T-helper 2 cell treated with Interferon-gamma antibody and Interleukin-4, amounts not matched to agents 5 μg/mL and 100 μg/mL, for 36 hours (primary cell): ENCODE measurements around the gene BBIP1.

Experiments
- DNase-seq: peaks from one replicate; pipeline ENCODE4 v3.0.0; 2021; ENCODE audit warnings: low spot score
- H3K27ac Mint-ChIP-seq: one replicate; pipeline ENCODE4 v1.8.0; 2021; ENCODE audit warnings: mild to moderate bottlenecking, mixed read lengths
- H3K27me3 Mint-ChIP-seq: one replicate; pipeline ENCODE4 v1.8.0; 2021; ENCODE audit warnings: low read depth, mixed read lengths
- H3K36me3 Mint-ChIP-seq: one replicate; pipeline ENCODE4 v1.8.0; 2021; ENCODE audit warnings: low read depth, mixed read lengths
- H3K4me1 Mint-ChIP-seq: one replicate; pipeline ENCODE4 v1.8.0; 2021; ENCODE audit warnings: low read depth, mixed read lengths
- H3K4me3 Mint-ChIP-seq: one replicate; pipeline ENCODE4 v1.8.0; 2022; ENCODE audit warnings: mild to moderate bottlenecking, moderate library complexity, mixed read lengths
- H3K9me3 Mint-ChIP-seq: one replicate; pipeline ENCODE4 v1.8.0; 2021; ENCODE audit warnings: mixed read lengths

Gene BBIP1

GRCh38 chr10:110883924-110884323, 35.1 kb downstream of the BBIP1 start:
- H3K27ac Mint-ChIP-seq = peak overlapping the region; percentile 50
- peaks cover 49% of the 10 kb centered on the region for H3K36me3 Mint-ChIP-seq
- peaks cover 36% of the 10 kb centered on the region for H3K4me1 Mint-ChIP-seq
- no peaks in the 10 kb centered on the region for H3K9me3 Mint-ChIP-seq
- no peaks in the 10 kb centered on the region for H3K27me3 Mint-ChIP-seq
- peak overlapping the region; percentile 77 for H3K4me3 Mint-ChIP-seq
- no peak for DNase-seq

- Mint-ChIP-seq H3K36me3 (peaks cover 54% of the 10 kb centered on the region), H3K27me3 (no peaks in the 10 kb centered on the region), H3K4me3 (no peak overlapping the region), H3K9me3 (no peaks in the 10 kb centered on the region), H3K4me1 (peaks cover 35% of the 10 kb centered on the region), H3K27ac (no peak overlapping the region)
- DNase-seq = no peak
These were observed 37.1 kb downstream of the BBIP1 start for GRCh38 chr10:110881905-110882304.

- DNase-seq = no peak
- H3K27ac Mint-ChIP-seq = no peak overlapping the region
- no peak overlapping the region for H3K4me3 Mint-ChIP-seq
- H3K4me1 Mint-ChIP-seq = peaks cover 34% of the 10 kb centered on the region
- H3K36me3 Mint-ChIP-seq = peaks cover 54% of the 10 kb centered on the region
- no peaks in the 10 kb centered on the region for H3K27me3 Mint-ChIP-seq
- no peaks in the 10 kb centered on the region for H3K9me3 Mint-ChIP-seq
These were observed 37.7 kb downstream of the BBIP1 start for GRCh38 chr10:110881247-110881646.

- H3K27me3 Mint-ChIP-seq = no peaks in the 10 kb centered on the region
- no peak overlapping the region for H3K4me3 Mint-ChIP-seq
- peaks cover 34% of the 10 kb centered on the region for H3K4me1 Mint-ChIP-seq
- DNase-seq = no peak
- peaks cover 54% of the 10 kb centered on the region for H3K36me3 Mint-ChIP-seq
- no peaks in the 10 kb centered on the region for H3K9me3 Mint-ChIP-seq
- no peak overlapping the region for H3K27ac Mint-ChIP-seq
These were observed 39.0 kb downstream of the BBIP1 start for GRCh38 chr10:110880012-110880411.

GRCh38 chr10:110876788-110877187, 42.2 kb downstream of the BBIP1 start:
- H3K27me3 Mint-ChIP-seq = no peaks in the 10 kb centered on the region
- no peak for DNase-seq

GRCh38 chr10:110876000-110876399, 43.0 kb downstream of the BBIP1 start:
- Mint-ChIP-seq H3K27me3 (no peaks in the 10 kb centered on the region), H3K27ac (no peak overlapping the region), H3K9me3 (no peaks in the 10 kb centered on the region), H3K36me3 (peaks cover 27% of the 10 kb centered on the region), H3K4me1 (peaks cover 28% of the 10 kb centered on the region), H3K4me3 (no peak overlapping the region)
- no peak for DNase-seq

More at GRCh38 chr10:110876788-110877187, 42.2 kb downstream of the BBIP1 start:
- Mint-ChIP-seq H3K9me3 (no peaks in the 10 kb centered on the region), H3K4me1 (peaks cover 27% of the 10 kb centered on the region), H3K27ac (no peak overlapping the region), H3K4me3 (no peak overlapping the region), H3K36me3 (peaks cover 31% of the 10 kb centered on the region)

GRCh38 chr10:110873951-110874350, 45.0 kb downstream of the BBIP1 start:
- Mint-ChIP-seq H3K36me3 (peaks cover 25% of the 10 kb centered on the region), H3K9me3 (no peaks in the 10 kb centered on the region), H3K27me3 (no peaks in the 10 kb centered on the region), H3K4me1 (peaks cover 42% of the 10 kb centered on the region), H3K27ac (peak overlapping the region; percentile 79), H3K4me3 (peak overlapping the region; percentile 82)
- no peak for DNase-seq

- peaks cover 22% of the 10 kb centered on the region for H3K36me3 Mint-ChIP-seq
- peak overlapping the region; percentile 91 for H3K4me3 Mint-ChIP-seq
- no peaks in the 10 kb centered on the region for H3K9me3 Mint-ChIP-seq
- H3K27ac Mint-ChIP-seq = peak overlapping the region; percentile 98
- H3K27me3 Mint-ChIP-seq = no peaks in the 10 kb centered on the region
- no peak for DNase-seq
- peaks cover 45% of the 10 kb centered on the region for H3K4me1 Mint-ChIP-seq
These were observed 45.7 kb downstream of the BBIP1 start for GRCh38 chr10:110872984-110873923.

GRCh38 chr10:110872145-110872983, 46.6 kb downstream of the BBIP1 start:
- H3K4me3 Mint-ChIP-seq = peak overlapping the region; percentile 91
- H3K4me1 Mint-ChIP-seq = peaks cover 51% of the 10 kb centered on the region
- H3K27me3 Mint-ChIP-seq = no peaks in the 10 kb centered on the region
- peaks cover 13% of the 10 kb centered on the region for H3K36me3 Mint-ChIP-seq
- H3K27ac Mint-ChIP-seq = peak overlapping the region; percentile 98
- no peaks in the 10 kb centered on the region for H3K9me3 Mint-ChIP-seq
- DNase-seq = peak; percentile 73

GRCh38 chr10:110871298-110872084, 47.5 kb downstream of the BBIP1 start, which contains the start of gene PDCD4:
PDCD4 (plus strand) TSS chr10:110871928; CDS start chr10:110876028, 4,100 bp downstream.
- Mint-ChIP-seq H3K36me3 (peaks cover 10% of the 10 kb centered on the region), H3K9me3 (no peaks in the 10 kb centered on the region), H3K4me1 (peaks cover 56% of the 10 kb centered on the region), H3K27ac (peak within 1 kb of the TSS; percentile 99), H3K27me3 (no peaks in the 10 kb centered on the region), H3K4me3 (peak within 1 kb of the TSS; percentile 97)
- DNase-seq = peak; percentile 96

GRCh38 chr10:110870823-110871297, 48.1 kb downstream of the BBIP1 start:
- Mint-ChIP-seq H3K4me1 (peaks cover 63% of the 10 kb centered on the region), H3K27me3 (no peaks in the 10 kb centered on the region)
- DNase-seq = no peak

GRCh38 chr10:110868981-110869380, 50.0 kb downstream of the BBIP1 start:
- peak; percentile 4 for DNase-seq
- Mint-ChIP-seq H3K27me3 (no peaks in the 10 kb centered on the region), H3K9me3 (no peaks in the 10 kb centered on the region), H3K4me1 (peaks cover 72% of the 10 kb centered on the region), H3K36me3 (peaks cover 4% of the 10 kb centered on the region), H3K4me3 (peak overlapping the region; percentile 97), H3K27ac (peak overlapping the region; percentile 81)

More at GRCh38 chr10:110870823-110871297, 48.1 kb downstream of the BBIP1 start:
- peaks cover 8% of the 10 kb centered on the region for H3K36me3 Mint-ChIP-seq
- H3K27ac Mint-ChIP-seq = peak overlapping the region; percentile 99
- H3K9me3 Mint-ChIP-seq = no peaks in the 10 kb centered on the region
- peak overlapping the region; percentile 97 for H3K4me3 Mint-ChIP-seq

GRCh38 chr10:110867807-110868465, 51.0 kb downstream of the BBIP1 start:
- Mint-ChIP-seq H3K27ac (peak overlapping the region; percentile 81), H3K27me3 (no peaks in the 10 kb centered on the region), H3K36me3 (peaks cover 4% of the 10 kb centered on the region), H3K4me1 (peaks cover 81% of the 10 kb centered on the region), H3K4me3 (peak overlapping the region; percentile 97), H3K9me3 (no peaks in the 10 kb centered on the region)
- DNase-seq = no peak
